Stimulated activated naive B cell treated with anti-CD40 and anti-IgM and Interleukin-4, amounts not matched to agents 10 μg/mL and 1 μg/mL and 100 μg/mL, for 72 hours (primary cell): ENCODE data around the gene ADARB1.

Experiments
- ATAC-seq, 2 donors: fragments of 150-1000 bp; cut with Tn5 transposase; replicated peaks; 2 replicates each; pipeline ENCODE4 v1.10.0; 2021; ENCODE audit warnings: moderate library complexity in 1 of 2
- DNase-seq: peaks from one replicate; pipeline ENCODE4 v3.0.0; 2021
- H3K27ac Mint-ChIP-seq: one replicate; pipeline ENCODE4 v1.8.0; 2022; ENCODE audit warnings: mild to moderate bottlenecking, mixed read lengths
- H3K27me3 Mint-ChIP-seq, 2 donors: one replicate each; pipeline ENCODE4 v1.8.0; 2022; ENCODE audit warnings: mixed read lengths in 2 of 2
- H3K36me3 Mint-ChIP-seq, 2 donors: one replicate each; pipeline ENCODE4 v1.8.0; 2022; ENCODE audit warnings: mixed read lengths in 2 of 2, mild to moderate bottlenecking in 1 of 2
- H3K4me1 Mint-ChIP-seq, 2 donors: one replicate each; pipeline ENCODE4 v1.8.0; 2022; ENCODE audit warnings: mixed read lengths in 2 of 2, mild to moderate bottlenecking in 1 of 2
- H3K4me3 Mint-ChIP-seq, 2 donors: one replicate each; pipeline ENCODE4 v1.8.0; 2022; ENCODE audit warnings: mild to moderate bottlenecking in 2 of 2, mixed read lengths in 2 of 2, moderate library complexity in 1 of 2
- H3K9me3 Mint-ChIP-seq, 2 donors: one replicate each; pipeline ENCODE4 v1.8.0; 2022; ENCODE audit warnings: mixed read lengths in 2 of 2, mild to moderate bottlenecking in 1 of 2

The ADARB1 gene

GRCh38 chr21:45055861-45056260, 18.5 kb upstream of the ADARB1 start:
- no peaks in the 10 kb centered on the region for H3K36me3 Mint-ChIP-seq
- no peaks in the 10 kb centered on the region for H3K9me3 Mint-ChIP-seq
- H3K27ac Mint-ChIP-seq = no peak overlapping the region
- no peak for ATAC-seq
- DNase-seq = no peak
- no peak overlapping the region for H3K4me3 Mint-ChIP-seq
- peaks cover 5 to 16% of the 10 kb centered on the region in 2 donors for H3K4me1 Mint-ChIP-seq
- H3K27me3 Mint-ChIP-seq = peaks cover 51 to 63% of the 10 kb centered on the region in 2 donors

- Mint-ChIP-seq H3K36me3 (no peaks in the 10 kb centered on the region), H3K4me3 (no peak overlapping the region), H3K9me3 (no peaks in the 10 kb centered on the region), H3K4me1 (peaks cover 5 to 16% of the 10 kb centered on the region in 2 donors), H3K27ac (no peak overlapping the region), H3K27me3 (peaks cover 49 to 60% of the 10 kb centered on the region in 2 donors)
- ATAC-seq (no peak), DNase-seq (no peak)
These were observed 18.0 kb upstream of the ADARB1 start for GRCh38 chr21:45056296-45056904.

DNA sequence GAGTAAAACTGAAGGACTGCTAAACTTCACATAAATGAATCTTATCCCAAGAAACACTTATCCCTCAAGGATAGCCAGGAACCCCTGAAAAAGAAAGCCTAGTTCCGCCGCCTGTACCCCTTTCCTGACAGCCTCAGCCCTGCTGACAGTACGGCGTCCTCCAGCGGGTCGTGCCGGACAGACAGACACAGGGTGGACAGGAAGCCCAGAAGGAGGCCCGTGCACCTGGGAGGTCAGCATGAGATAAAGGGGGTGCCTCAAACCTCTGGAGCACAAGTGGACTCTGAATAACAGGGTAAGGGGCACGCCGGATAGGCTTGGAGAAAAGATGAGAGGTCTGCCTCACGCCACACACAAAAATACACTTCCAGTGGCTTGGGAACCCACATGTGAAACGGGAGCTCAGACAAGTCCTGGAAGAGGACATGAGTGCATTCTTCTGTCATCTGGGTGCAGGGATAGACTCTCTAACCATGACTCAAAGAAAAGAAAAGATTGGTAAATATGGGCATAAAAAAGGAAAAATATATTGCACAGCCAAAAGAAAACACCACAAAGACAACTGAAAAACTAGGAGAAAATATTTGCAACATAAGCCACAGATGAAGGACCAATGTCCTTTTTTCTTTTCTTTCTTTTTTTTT, 17.3 kb upstream of the ADARB1 start:
- H3K9me3 Mint-ChIP-seq = no peaks in the 10 kb centered on the region
- ATAC-seq = no peak
- no peak overlapping the region for H3K27ac Mint-ChIP-seq
- H3K4me3 Mint-ChIP-seq = no peak overlapping the region
- peaks cover 5 to 16% of the 10 kb centered on the region in 2 donors for H3K4me1 Mint-ChIP-seq
- peaks cover 42 to 57% of the 10 kb centered on the region in 2 donors for H3K27me3 Mint-ChIP-seq
- no peak for DNase-seq
- no peaks in the 10 kb centered on the region for H3K36me3 Mint-ChIP-seq

DNA sequence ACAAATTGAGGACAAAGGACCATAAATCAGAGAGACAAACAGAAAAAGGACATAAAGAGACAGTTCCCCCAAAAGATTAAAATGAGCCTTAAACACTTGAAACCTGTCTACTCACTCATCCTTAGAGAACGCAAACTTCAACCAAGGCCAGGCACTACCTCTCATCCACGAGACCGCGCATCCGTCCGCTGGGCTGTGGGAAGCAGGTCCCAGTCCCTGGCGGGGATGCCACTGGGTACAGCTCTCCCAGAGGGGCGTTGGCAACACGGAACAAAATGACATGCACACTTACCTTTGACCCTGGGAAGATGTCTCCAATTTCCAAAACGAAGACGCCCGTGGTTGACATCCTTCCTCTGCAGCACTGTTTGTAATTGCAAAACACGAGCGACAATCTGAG, 16.5 kb upstream of the ADARB1 start:
- no peaks in the 10 kb centered on the region for H3K36me3 Mint-ChIP-seq
- H3K27ac Mint-ChIP-seq = no peak overlapping the region
- no peaks in the 10 kb centered on the region for H3K9me3 Mint-ChIP-seq
- H3K27me3 Mint-ChIP-seq = peaks cover 40 to 57% of the 10 kb centered on the region in 2 donors
- no peak for DNase-seq
- ATAC-seq = no peak
- H3K4me3 Mint-ChIP-seq = no peak overlapping the region
- peaks cover 5 to 16% of the 10 kb centered on the region in 2 donors for H3K4me1 Mint-ChIP-seq

DNA sequence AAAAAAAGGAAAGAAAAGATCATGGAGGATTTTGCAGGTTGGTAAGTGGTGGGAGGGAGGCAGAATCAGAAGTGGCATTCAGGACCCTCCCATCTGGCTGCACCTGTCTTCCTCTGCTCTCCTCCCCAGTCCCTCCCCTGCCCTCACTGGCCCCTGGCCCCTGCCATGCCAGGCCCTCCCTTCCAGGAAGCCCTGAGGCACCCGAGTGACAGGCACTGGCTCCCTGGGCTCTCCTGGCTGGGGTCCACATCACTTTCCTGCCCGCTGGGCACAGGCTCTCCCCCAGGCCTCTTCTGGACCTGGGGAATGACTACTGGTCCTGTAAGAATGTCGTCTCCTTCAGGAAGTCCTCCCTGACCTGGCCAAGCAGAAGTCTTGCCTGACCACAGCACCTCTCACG, 15.3 kb upstream of the ADARB1 start:
- ATAC-seq = no peak
- no peak for DNase-seq
- Mint-ChIP-seq H3K9me3 (no peaks in the 10 kb centered on the region), H3K4me1 (peaks cover 5 to 16% of the 10 kb centered on the region in 2 donors), H3K36me3 (no peaks in the 10 kb centered on the region), H3K27me3 (peaks cover 31 to 50% of the 10 kb centered on the region in 2 donors), H3K4me3 (no peak overlapping the region), H3K27ac (no peak overlapping the region)

DNA sequence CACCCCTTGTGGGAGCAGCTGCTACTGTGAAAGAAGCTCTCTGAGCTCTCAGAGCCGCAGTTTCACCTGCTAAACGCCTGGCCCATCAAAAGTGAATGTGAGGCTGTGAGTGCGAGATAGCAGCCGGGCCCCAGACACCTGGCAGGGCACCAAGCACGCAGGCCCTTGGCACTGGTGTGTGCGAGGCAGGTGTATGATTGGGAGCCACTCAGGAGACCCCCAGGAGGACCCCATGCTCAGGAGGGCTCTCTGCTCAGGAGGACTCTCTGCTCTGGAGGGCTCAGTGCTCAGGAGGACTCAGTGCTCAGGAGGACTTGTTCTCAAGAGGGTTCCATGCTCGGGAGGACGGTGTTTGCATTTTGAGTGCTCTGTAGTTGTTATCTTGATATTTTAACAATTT, 14.3 kb upstream of the ADARB1 start:
- ATAC-seq (no peak), DNase-seq (no peak)
- Mint-ChIP-seq H3K36me3 (no peaks in the 10 kb centered on the region), H3K27me3 (peaks cover 26 to 40% of the 10 kb centered on the region in 2 donors), H3K4me3 (no peak overlapping the region), H3K27ac (no peak overlapping the region), H3K4me1 (peaks cover 5 to 20% of the 10 kb centered on the region in 2 donors), H3K9me3 (no peaks in the 10 kb centered on the region)

DNA sequence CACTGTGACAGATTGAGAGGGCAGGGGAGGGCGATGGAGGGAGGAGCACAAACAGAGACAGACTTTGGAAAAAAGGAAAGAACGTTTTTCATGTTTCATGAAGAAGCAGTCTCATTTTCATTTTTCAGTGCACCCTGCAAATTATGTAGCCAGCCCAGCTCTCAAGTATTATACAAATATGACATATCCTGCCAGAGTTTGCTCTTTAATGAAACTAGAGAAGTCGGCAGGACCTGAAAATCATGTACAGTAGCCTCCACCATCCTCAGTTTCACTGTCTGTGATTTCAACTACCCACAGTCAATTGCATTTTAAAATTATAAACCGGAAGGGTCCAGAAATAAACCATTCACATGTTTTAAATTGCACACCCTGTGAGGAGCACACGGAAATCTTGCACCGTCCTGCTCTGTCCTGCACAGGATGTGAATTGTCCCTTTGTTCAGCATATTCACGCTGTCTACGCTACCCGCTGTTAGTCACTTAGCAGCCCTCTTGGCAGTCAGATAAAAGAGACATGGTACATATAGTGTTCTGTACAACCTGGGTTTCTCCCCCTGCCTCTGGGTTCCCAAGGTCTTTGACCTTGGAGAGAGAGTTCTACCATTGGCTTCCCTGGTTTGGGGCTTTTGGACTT, 13.6 kb upstream of the ADARB1 start:
- no peak overlapping the region for H3K4me3 Mint-ChIP-seq
- DNase-seq = no peak
- peaks cover 22 to 36% of the 10 kb centered on the region in 2 donors for H3K27me3 Mint-ChIP-seq
- no peak for ATAC-seq
- no peaks in the 10 kb centered on the region for H3K36me3 Mint-ChIP-seq
- H3K4me1 Mint-ChIP-seq = peaks cover 5 to 20% of the 10 kb centered on the region in 2 donors
- H3K27ac Mint-ChIP-seq = no peak overlapping the region
- H3K9me3 Mint-ChIP-seq = no peaks in the 10 kb centered on the region

DNA sequence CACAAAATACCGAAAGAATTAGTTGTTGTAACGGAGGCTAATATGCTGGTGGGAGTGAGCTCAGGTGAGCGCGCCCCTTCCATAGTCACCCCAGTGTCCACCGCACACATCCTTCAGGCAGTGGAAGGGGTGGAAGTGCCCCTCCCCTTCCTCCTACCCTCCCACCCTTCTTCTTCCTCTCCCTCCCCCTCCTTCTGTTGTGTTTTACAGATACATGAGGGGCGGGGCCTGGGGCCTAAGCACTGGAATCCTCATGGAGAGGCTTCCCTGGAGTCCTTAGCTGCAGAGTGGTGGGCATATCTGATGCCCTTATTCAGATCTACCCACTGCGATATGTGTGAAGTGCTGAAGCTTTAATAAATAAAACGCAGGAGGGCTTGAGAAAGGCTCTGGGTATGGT, 10.3 kb upstream of the ADARB1 start:
- no peak for DNase-seq
- no peaks in the 10 kb centered on the region for H3K36me3 Mint-ChIP-seq
- peaks cover 0 to 9% of the 10 kb centered on the region in 2 donors for H3K27me3 Mint-ChIP-seq
- no peak overlapping the region for H3K4me3 Mint-ChIP-seq
- no peak overlapping the region for H3K27ac Mint-ChIP-seq
- H3K4me1 Mint-ChIP-seq = peaks cover 0 to 5% of the 10 kb centered on the region in 2 donors
- no peak for ATAC-seq
- H3K9me3 Mint-ChIP-seq = no peaks in the 10 kb centered on the region

DNA sequence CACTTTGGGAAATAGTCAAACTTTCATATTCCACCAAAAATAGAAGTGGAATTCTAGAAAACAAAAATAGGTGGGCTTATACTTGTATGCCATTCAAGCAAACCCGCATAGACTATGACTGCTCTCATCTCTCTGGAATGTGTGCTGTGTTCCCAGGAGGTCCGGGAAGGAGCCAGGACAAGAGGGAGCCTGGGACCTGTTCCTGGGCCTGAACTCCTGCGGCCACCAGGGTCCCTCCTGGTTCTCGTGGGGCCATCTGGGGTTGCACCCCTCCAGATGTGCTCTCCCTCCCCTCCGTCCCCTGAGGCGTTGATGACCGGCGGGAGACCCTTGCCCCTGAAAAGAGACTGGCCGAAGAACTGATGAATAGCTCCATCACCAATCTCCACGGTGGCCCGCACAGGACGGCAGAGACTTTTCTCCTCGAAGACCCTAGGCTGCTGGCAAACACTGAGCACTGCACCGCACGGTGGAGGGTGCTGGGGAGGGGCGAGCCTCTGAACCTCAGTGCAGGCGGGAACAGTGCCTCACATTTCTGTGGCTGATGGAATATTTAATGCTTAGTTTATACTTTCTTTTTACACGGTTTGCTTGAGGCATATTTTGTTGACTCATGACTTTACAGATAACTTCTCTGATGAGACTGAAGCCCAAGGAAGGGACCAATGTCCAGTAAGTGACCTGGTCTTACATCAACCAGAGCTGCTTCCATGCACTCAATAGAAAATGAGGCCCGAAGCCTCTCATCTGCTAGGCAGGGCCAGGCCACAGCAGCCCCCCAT, 9.6 kb upstream of the ADARB1 start:
- no peak overlapping the region for H3K4me3 Mint-ChIP-seq
- H3K9me3 Mint-ChIP-seq = no peaks in the 10 kb centered on the region
- ATAC-seq (no peak), DNase-seq (no peak)
- no peaks in the 10 kb centered on the region for H3K36me3 Mint-ChIP-seq
- peaks cover 0 to 5% of the 10 kb centered on the region in 2 donors for H3K4me1 Mint-ChIP-seq
- H3K27me3 Mint-ChIP-seq = peaks cover 0 to 2% of the 10 kb centered on the region in 2 donors
- H3K27ac Mint-ChIP-seq = no peak overlapping the region

DNA sequence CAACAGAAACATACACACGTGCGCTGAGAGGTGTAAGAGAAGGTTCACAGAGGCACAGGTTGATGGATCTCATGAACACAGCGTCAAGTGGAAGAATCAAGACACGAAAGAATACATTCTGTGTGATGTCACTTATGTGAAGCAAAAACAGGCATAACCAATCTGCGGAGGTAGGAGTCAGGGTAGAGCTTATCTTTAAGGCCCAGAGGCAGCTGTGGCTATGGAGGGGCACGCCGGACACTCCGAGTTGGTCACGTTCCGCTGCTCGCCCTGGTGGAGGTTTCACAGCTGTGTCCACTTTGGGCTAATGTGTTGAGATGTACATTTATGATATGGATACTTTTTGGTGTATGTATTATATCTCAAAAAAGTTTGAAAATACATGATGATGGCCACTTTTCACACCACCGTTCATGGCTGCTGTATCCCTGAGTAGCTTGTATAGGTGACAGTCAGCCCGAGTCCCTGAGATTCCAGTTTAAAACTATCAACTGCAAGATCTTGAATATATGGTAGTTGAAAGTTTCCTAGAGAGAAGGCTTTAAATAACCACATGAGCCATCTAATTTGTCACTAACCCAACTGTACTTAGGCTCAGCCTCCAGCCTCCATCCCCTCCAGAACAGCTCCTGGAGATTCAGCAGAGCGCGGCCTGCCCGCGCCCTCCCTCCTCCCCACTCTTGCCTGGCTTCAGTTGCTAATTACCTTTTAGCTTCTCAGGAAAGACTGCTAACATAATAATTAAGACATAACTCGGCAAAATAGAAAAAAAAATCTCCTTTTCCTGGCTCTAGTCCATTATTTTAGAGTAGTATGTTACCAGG, 6.7 kb upstream of the ADARB1 start:
- Mint-ChIP-seq H3K36me3 (no peaks in the 10 kb centered on the region), H3K9me3 (no peaks in the 10 kb centered on the region), H3K4me3 (no peak overlapping the region), H3K27ac (no peak overlapping the region), H3K4me1 (peaks cover 0 to 5% of the 10 kb centered on the region in 2 donors), H3K27me3 (no peaks in the 10 kb centered on the region)
- no peak for DNase-seq
- no peak for ATAC-seq

DNA sequence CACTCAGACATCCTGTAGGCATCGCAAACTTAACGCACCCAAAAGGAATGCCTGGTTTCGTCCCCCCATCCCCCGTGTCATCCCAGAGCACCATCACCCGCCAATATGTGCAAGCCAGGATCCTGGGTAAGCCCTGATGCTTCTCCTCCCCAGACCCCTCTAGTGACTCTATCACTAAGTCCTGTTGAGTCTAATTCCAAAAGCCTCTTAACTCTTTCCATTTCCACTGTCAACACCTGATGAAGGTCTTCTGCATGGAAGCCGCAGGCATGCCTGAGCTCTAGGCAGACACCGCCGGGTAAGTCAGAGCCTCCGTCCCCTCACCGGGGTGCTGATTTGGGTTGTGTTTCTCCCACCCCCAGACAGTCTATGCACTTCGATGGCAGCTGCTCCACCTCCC, 5.3 kb upstream of the ADARB1 start:
- no peak for ATAC-seq
- no peak for DNase-seq
- Mint-ChIP-seq H3K36me3 (peaks cover 0 to 4% of the 10 kb centered on the region in 2 donors), H3K4me3 (no peak overlapping the region), H3K27me3 (no peaks in the 10 kb centered on the region), H3K27ac (no peak overlapping the region), H3K4me1 (peaks cover 7 to 15% of the 10 kb centered on the region in 2 donors), H3K9me3 (no peaks in the 10 kb centered on the region)

DNA sequence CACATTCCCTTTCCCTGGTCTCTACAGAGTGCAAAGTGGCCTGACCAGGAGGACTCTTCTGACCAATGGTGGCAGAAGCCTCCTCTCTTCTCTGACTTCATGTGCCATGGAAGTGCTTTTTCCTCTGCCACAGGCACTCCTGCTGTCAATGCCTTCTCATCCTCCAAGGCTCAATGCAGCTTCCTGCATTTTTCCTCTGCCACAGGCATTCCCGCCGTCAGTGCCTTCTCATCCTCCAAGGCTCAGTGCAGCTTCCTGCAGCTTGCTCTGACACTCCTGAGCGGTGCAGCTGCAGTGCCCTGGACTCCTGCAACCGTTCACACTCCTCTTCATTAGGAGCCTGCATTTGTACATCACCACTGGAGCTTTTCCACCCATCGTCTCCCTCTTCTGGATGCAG, 4.7 kb upstream of the ADARB1 start:
- no peak for ATAC-seq
- DNase-seq = no peak
- H3K27ac Mint-ChIP-seq = no peak overlapping the region
- H3K9me3 Mint-ChIP-seq = no peaks in the 10 kb centered on the region
- peaks cover 0 to 4% of the 10 kb centered on the region in 2 donors for H3K36me3 Mint-ChIP-seq
- peaks cover 7 to 12% of the 10 kb centered on the region in 2 donors for H3K4me1 Mint-ChIP-seq
- no peak overlapping the region for H3K4me3 Mint-ChIP-seq
- no peaks in the 10 kb centered on the region for H3K27me3 Mint-ChIP-seq

GRCh38 chr21:45071078-45071873, 3.1 kb upstream of the ADARB1 start:
- peaks cover 0 to 4% of the 10 kb centered on the region in 2 donors for H3K36me3 Mint-ChIP-seq
- DNase-seq (no peak), ATAC-seq (no peak)
- H3K4me3 Mint-ChIP-seq = no peak overlapping the region
- peaks cover 11 to 20% of the 10 kb centered on the region in 2 donors for H3K4me1 Mint-ChIP-seq
- no peaks in the 10 kb centered on the region for H3K9me3 Mint-ChIP-seq
- H3K27me3 Mint-ChIP-seq = no peaks in the 10 kb centered on the region
- no peak overlapping the region for H3K27ac Mint-ChIP-seq
